Transverse colon (tissue), 4 donors: ENCODE data around the gene EEF2. TPM values are rescaled to one million over a fixed set of nuclear protein-coding genes. Genes with fewer than 3 reads are reported as not detected.
"Not testable (repeated sequence)": the region's sequence is repeated elsewhere in the genome, so short reads cannot be mapped to it uniquely, and the experiment has no call there.

ENCODE experiments used
- DNase-seq: peaks from one replicate; pipeline ENCODE4 v3.0.0-alpha.2; 2019
- H3K27ac ChIP-seq, 4 donors: fragments of 200-600 bp; sonication (generic); 2 replicates each; pipeline ENCODE4 v1.5.1; 2016 to 2018; ENCODE audit warnings: inconsistent platforms in 4 of 4
- H3K27me3 ChIP-seq: fragments of 200-600 bp; sonication (generic); 2 replicates; pipeline ENCODE4 v1.5.1; 2017; ENCODE audit warnings: inconsistent platforms
- H3K36me3 ChIP-seq, 4 donors: fragments of 200-600 bp; sonication (generic); 2 replicates each; pipeline ENCODE4 v1.5.1; 2017 to 2019; ENCODE audit warnings: inconsistent platforms in 4 of 4
- H3K4me1 ChIP-seq, 4 donors: fragments of 200-600 bp; sonication (generic); 2 replicates each; pipeline ENCODE4 v1.5.1; 2017 to 2020; ENCODE audit warnings: inconsistent platforms in 4 of 4
- H3K4me3 ChIP-seq, 4 donors: fragments of 200-600 bp; sonication (generic); 1 replicate in 1 of 4; 2 replicates in 3 of 4; pipeline versions ENCODE4 v1.5.1 to v1.6.1; 2017 to 2019; ENCODE audit warnings: inconsistent platforms in 4 of 4
- H3K9me3 ChIP-seq, 2 donors: fragments of 200-600 bp; sonication (generic); 2 replicates each; pipeline ENCODE4 v1.5.1; 2017 to 2019; ENCODE audit warnings: inconsistent platforms in 2 of 2
- EP300 ChIP-seq: sonication (generic); formaldehyde crosslinking; IDR thresholded peaks from one replicate; pipeline ENCODE4 v1.6.1; 2017; ENCODE audit warnings: antibody characterized with exemption, low read depth
- POLR2A ChIP-seq: fragments of 450-650 bp; IDR thresholded peaks from one replicate; pipeline ENCODE4 v1.6.1; 2016; ENCODE audit warnings: antibody characterized with exemption, mild to moderate bottlenecking, moderate library complexity
- POLR2AphosphoS5 ChIP-seq, 3 donors: sonication (generic); formaldehyde crosslinking; IDR thresholded peaks; one replicate each; pipeline ENCODE4 v1.6.1; 2016; ENCODE audit warnings: antibody characterized with exemption in 3 of 3
- WGBS, 2 donors: methylation state at CpG; one replicate each; pipeline ENCODE4 v1.1.5; 2018; ENCODE audit warnings: low coverage in 1 of 2; 5-methylcytosine and 5-hydroxymethylcytosine counted together
- in situ Hi-C, 4 donors: fragments of 200-750 bp; cut with MboI; loops; one replicate each; pipeline versions ENCODE4 v1.15.0 to v1.15.1; 2017; ENCODE audit warnings: low sequenced_read_pairs in 3 of 4, low pct_ligation_motif_present in 1 of 4, low pct_unique_long_range_greater_than_20kb in 1 of 4
- intact Hi-C: fragments of 100-400 bp; cut with DNase I; formaldehyde crosslinking; loops from one replicate; pipeline ENCODE4 v1.15.1; 2023; ENCODE audit warnings: low total_unique reads
- total RNA-seq, 4 donors: library from RNA; depleted of rRNA; stranded (reverse); fragments of >200 nt; gene quantifications; one replicate each; pipeline ENCODE4 v1.1.0, GENCODE V29; 2016
- TF ChIP-seq, protein P1 (sequence below), 5 experiments: fragments of 200-600 bp in 3 of 5; fragments of 450-650 bp in 2 of 5; sonication (generic) in 3 of 5; IDR thresholded peaks; 1 replicate in 2 of 5; 2 replicates in 3 of 5; pipeline ENCODE4 v1.5.1; 2016 to 2017; ENCODE audit warnings: antibody characterized with exemption in 5 of 5, inconsistent platforms in 3 of 5, mild to moderate bottlenecking in 2 of 5, moderate library complexity in 1 of 5

The EEF2 gene
- total RNA-seq, 4 donors from 2014 or later: 1,013 to 1,686 (median 1,532) TPM

- no peaks in the 10 kb centered on the region for H3K9me3 ChIP-seq
- TF ChIP-seq EP300 (no peak), POLR2AphosphoS5 (IDR thresholded peaks at IDR 0.05) (no peak), POLR2A (no peak)
- TF ChIP-seq, protein P1, sequence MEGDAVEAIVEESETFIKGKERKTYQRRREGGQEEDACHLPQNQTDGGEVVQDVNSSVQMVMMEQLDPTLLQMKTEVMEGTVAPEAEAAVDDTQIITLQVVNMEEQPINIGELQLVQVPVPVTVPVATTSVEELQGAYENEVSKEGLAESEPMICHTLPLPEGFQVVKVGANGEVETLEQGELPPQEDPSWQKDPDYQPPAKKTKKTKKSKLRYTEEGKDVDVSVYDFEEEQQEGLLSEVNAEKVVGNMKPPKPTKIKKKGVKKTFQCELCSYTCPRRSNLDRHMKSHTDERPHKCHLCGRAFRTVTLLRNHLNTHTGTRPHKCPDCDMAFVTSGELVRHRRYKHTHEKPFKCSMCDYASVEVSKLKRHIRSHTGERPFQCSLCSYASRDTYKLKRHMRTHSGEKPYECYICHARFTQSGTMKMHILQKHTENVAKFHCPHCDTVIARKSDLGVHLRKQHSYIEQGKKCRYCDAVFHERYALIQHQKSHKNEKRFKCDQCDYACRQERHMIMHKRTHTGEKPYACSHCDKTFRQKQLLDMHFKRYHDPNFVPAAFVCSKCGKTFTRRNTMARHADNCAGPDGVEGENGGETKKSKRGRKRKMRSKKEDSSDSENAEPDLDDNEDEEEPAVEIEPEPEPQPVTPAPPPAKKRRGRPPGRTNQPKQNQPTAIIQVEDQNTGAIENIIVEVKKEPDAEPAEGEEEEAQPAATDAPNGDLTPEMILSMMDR (IDR thresholded peaks at IDR 0.05): no peak
- H3K36me3 ChIP-seq: no peaks in the 10 kb centered on the region
- in situ Hi-C loops: no loop called here
- intact Hi-C loops: no loop called here
- peak overlapping the region; percentile 56 to 83 (median 70) for H3K27ac ChIP-seq
- H3K4me3 ChIP-seq: peak overlapping the region in 1 of 4 donors; percentile 21
- peaks cover 4 to 22% (median 16%) of the 10 kb centered on the region in 4 donors for H3K4me1 ChIP-seq
- WGBS, 2 donors: 50% methylated on average over 19 of the region's 20 CpGs; no CpG with 5 or more reads in 1 of the 2 donors
- no peak for DNase-seq
- H3K27me3 ChIP-seq: no peaks in the 10 kb centered on the region
Observed at GRCh38 chr19:3949997-3950859, 35.0 kb downstream of the EEF2 start.

GRCh38 chr19:3949294-3949693 lies 36.0 kb downstream of the EEF2 start:
- H3K36me3 ChIP-seq: no peaks in the 10 kb centered on the region
- in situ Hi-C loops (no loop called here), intact Hi-C loops (no loop called here)
- WGBS, 2 donors: 85% methylated on average over 8 of the region's 11 CpGs; no CpG with 5 or more reads in 1 of the 2 donors
- H3K4me1 ChIP-seq: peaks cover 4 to 22% (median 16%) of the 10 kb centered on the region in 4 donors
- no peaks in the 10 kb centered on the region for H3K9me3 ChIP-seq
- no peak overlapping the region for H3K27ac ChIP-seq
- H3K27me3 ChIP-seq: no peaks in the 10 kb centered on the region
- no peak overlapping the region for H3K4me3 ChIP-seq
- no peak for TF ChIP-seq POLR2AphosphoS5 (IDR thresholded peaks at IDR 0.05)
- TF ChIP-seq, protein P1 (IDR thresholded peaks at IDR 0.05): no peak
- no peak for TF ChIP-seq EP300
- no peak for TF ChIP-seq POLR2A
- no peak for DNase-seq

DNA sequence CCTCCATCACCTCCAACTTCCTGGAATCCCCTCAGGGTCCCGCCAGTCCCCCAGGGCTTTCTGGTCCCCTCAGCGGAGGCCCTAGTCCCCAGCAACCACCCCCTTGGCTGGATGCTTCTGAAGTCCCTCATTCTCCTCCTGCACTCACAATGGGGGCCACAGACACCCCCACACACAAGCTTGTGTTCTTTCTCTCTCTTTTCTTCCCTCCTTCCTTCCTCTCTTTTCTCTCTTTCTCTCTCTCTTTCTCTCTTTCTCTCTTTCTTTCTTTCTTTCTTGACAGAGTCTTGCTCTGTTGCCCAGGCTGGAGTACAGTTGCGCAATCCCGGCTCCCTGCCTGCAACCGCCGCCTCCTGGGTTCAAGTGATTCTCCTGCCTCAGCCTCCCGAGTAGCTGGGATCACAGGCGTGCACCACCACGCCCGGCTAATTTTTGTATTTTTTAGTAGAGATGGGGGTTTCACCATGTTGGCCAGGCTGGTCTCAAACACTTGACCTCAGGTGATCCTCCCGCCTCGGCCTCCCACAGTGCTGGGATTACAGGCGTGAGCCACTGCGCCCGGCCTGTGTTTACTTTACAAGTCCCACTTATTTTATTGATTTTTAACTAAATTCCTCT lies 37.8 kb downstream of the EEF2 start:
- H3K4me1 ChIP-seq: peaks cover 4 to 19% (median 16%) of the 10 kb centered on the region in 4 donors
- in situ Hi-C loops, H3K9me3 ChIP-seq, H3K36me3 ChIP-seq, H3K4me3 ChIP-seq, intact Hi-C loops, DNase-seq, H3K27ac ChIP-seq, H3K27me3 ChIP-seq: not testable (repeated sequence)
- WGBS, 2 donors: 83 to 86% methylated on average over 2 to 15 of the region's 15 CpGs

DNA sequence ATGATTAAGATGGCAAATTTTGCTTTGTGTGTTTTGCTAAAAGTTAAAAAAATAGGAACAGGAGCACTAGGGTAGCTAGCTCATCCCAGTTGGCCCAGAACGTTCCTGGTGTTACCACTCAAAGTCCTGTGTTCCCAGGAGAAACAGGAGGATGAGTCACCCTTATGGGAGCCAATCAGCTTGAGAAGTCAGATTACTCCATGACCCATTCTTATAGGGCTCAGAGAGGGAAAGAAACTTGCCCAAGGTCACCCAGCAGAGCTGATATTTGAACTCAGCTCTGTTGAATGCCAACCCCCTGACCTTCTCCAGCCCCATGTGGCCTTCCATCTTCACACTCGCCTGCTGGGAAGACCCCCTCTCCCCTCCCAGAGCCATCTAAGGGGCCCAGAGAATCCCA lies 39.4 kb downstream of the EEF2 start:
- TF ChIP-seq EP300 (no peak), POLR2A (no peak), POLR2AphosphoS5 (IDR thresholded peaks at IDR 0.05) (no peak)
- TF ChIP-seq, protein P1 (IDR thresholded peaks at IDR 0.05): no peak
- in situ Hi-C loops: no loop called here
- Histone ChIP-seq H3K9me3 (no peaks in the 10 kb centered on the region), H3K36me3 (no peaks in the 10 kb centered on the region), H3K4me1 (peaks cover 3 to 5% (median 5%) of the 10 kb centered on the region in 4 donors), H3K27me3 (no peaks in the 10 kb centered on the region), H3K27ac (no peak overlapping the region), H3K4me3 (no peak overlapping the region)
- intact Hi-C loops: no loop called here
- WGBS, 2 donors: 43% methylated on average over 2 of the region's 2 CpGs; no CpG with 5 or more reads in 1 of the 2 donors
- DNase-seq: no peak
